GM23338 (cell line): ENCODE results near the gene MYNN. TPM values are rescaled to one million over a fixed set of nuclear protein-coding genes. Genes with fewer than 3 reads are reported as not detected.

Experiments used
- ATAC-seq: fragments of 200-7000 bp; cut with Tn5 transposase; 3 replicates; pipeline ENCODE4 v1.9.1; 2020
- DNase-seq: peaks from one replicate; pipeline ENCODE4 v3.0.0-alpha.2; 2015; ENCODE audit warnings: low spot score
- H2AFZ ChIP-seq: fragments of 200-600 bp; sonication (generic); 2 replicates; pipeline ENCODE4 v1.8.0; 2016; ENCODE audit warnings: antibody characterized with exemption, mild to moderate bottlenecking, moderate library complexity
- H3F3A ChIP-seq: fragments of 200-600 bp; sonication (generic); replicated peaks from 2 replicates; pipeline ENCODE4 v1.8.0; 2017; ENCODE audit warnings: antibody characterized with exemption, mixed run types, low read depth
- H3K27ac ChIP-seq: fragments of 200-600 bp; sonication (generic); 2 replicates; pipeline ENCODE4 v1.6.1; 2016; ENCODE audit warnings: low read depth
- H3K27me3 ChIP-seq: fragments of 200-600 bp; sonication (generic); 2 replicates; pipeline ENCODE4 v1.8.0; 2016; ENCODE audit warnings: mild to moderate bottlenecking, mixed run types, moderate library complexity; ENCODE audit not compliant: insufficient read depth
- H3K36me3 ChIP-seq: fragments of 200-600 bp; sonication (generic); 2 replicates; pipeline ENCODE4 v1.8.0; 2016; ENCODE audit warnings: mild to moderate bottlenecking; ENCODE audit not compliant: insufficient read depth
- H3K4me1 ChIP-seq: fragments of 200-600 bp; sonication (generic); 2 replicates; pipeline ENCODE4 v1.8.0; 2016; ENCODE audit warnings: mild to moderate bottlenecking, moderate library complexity; ENCODE audit not compliant: insufficient read depth
- H3K4me2 ChIP-seq: fragments of 200-600 bp; sonication (generic); 2 replicates; pipeline ENCODE4 v1.7.1; 2017; ENCODE audit warnings: mixed run types
- H3K4me3 ChIP-seq: fragments of 200-600 bp; sonication (generic); 2 replicates; pipeline ENCODE4 v1.6.1; 2016; ENCODE audit warnings: mixed run types
- H3K79me2 ChIP-seq: fragments of 200-600 bp; sonication (generic); replicated peaks from 2 replicates; pipeline ENCODE4 v1.8.0; 2017; ENCODE audit warnings: mild to moderate bottlenecking; ENCODE audit not compliant: insufficient read depth
- H3K9me2 ChIP-seq: fragments of 200-600 bp; sonication (generic); 2 replicates; pipeline ENCODE4 v1.8.0; 2017; ENCODE audit not compliant: insufficient read depth
- H4K20me1 ChIP-seq: fragments of 200-600 bp; sonication (generic); replicated peaks from 2 replicates; pipeline ENCODE4 v1.8.0; 2017; ENCODE audit warnings: mild to moderate bottlenecking; ENCODE audit not compliant: insufficient read depth
- H3K27ac Mint-ChIP-seq: 2 replicates; pipeline ENCODE4 v1.8.0; 2020; ENCODE audit warnings: inconsistent platforms, mild to moderate bottlenecking, moderate library complexity, mixed read lengths
- H3K27me3 Mint-ChIP-seq: 3 replicates; pipeline ENCODE4 v1.8.0; 2022; ENCODE audit warnings: low read depth, mild to moderate bottlenecking, moderate library complexity, mixed read lengths, inconsistent platforms; ENCODE audit not compliant: insufficient read depth, poor library complexity
- H3K36me3 Mint-ChIP-seq: 3 replicates; pipeline ENCODE4 v1.8.0; 2021; ENCODE audit warnings: low read depth, mild to moderate bottlenecking, inconsistent platforms, moderate library complexity, mixed read lengths
- H3K4me1 Mint-ChIP-seq: 3 replicates; pipeline ENCODE4 v1.8.0; 2020; ENCODE audit warnings: mild to moderate bottlenecking, inconsistent platforms, mixed read lengths
- H3K4me3 Mint-ChIP-seq: 3 replicates; pipeline ENCODE4 v1.8.0; 2021; ENCODE audit warnings: moderate library complexity, mild to moderate bottlenecking, inconsistent platforms, mixed read lengths
- H3K9me3 Mint-ChIP-seq: 3 replicates; pipeline ENCODE4 v1.8.0; 2020; ENCODE audit warnings: moderate library complexity, mild to moderate bottlenecking, inconsistent platforms, mixed read lengths
- NANOG ChIP-seq: IDR thresholded peaks from 2 replicates; pipeline ENCODE4 v1.6.1; 2016; ENCODE audit warnings: antibody characterized with exemption, borderline replicate concordance
- POLR2AphosphoS5 ChIP-seq: IDR thresholded peaks from 2 replicates; pipeline ENCODE4 v1.6.1; 2016; ENCODE audit warnings: antibody characterized with exemption, low read depth
- REST ChIP-seq: IDR thresholded peaks from one replicate; pipeline ENCODE4 v1.6.1; 2018; ENCODE audit warnings: antibody characterized with exemption; ENCODE audit not compliant: unreplicated experiment
- ZNF462 ChIP-seq: fragments of 250-450 bp; sonication (Bioruptor Pico); IDR thresholded peaks from 2 replicates; pipeline ENCODE4 v1.5.0; 2020; ENCODE audit warnings: mild to moderate bottlenecking, moderate library complexity
- polyA plus RNA-seq: library from polyadenylated mRNA; unstranded; fragments of >200 nt; fragmentation: Nextera tagmentation; extraction: Ambion mirVana; gene quantifications from 2 replicates; pipeline ENCODE4 v1.2.1, GENCODE V29; 2016
- total RNA-seq: library from RNA; depleted of rRNA; stranded (reverse); fragments of >200 nt; shearing (Covaris generic); gene quantifications from 2 replicates; pipeline ENCODE4 v1.2.3, GENCODE V29; 2014

The MYNN gene
- total and polyA plus RNA-seq, 2 experiments from 2014 or later: 14.2 to 19.4 TPM

DNA sequence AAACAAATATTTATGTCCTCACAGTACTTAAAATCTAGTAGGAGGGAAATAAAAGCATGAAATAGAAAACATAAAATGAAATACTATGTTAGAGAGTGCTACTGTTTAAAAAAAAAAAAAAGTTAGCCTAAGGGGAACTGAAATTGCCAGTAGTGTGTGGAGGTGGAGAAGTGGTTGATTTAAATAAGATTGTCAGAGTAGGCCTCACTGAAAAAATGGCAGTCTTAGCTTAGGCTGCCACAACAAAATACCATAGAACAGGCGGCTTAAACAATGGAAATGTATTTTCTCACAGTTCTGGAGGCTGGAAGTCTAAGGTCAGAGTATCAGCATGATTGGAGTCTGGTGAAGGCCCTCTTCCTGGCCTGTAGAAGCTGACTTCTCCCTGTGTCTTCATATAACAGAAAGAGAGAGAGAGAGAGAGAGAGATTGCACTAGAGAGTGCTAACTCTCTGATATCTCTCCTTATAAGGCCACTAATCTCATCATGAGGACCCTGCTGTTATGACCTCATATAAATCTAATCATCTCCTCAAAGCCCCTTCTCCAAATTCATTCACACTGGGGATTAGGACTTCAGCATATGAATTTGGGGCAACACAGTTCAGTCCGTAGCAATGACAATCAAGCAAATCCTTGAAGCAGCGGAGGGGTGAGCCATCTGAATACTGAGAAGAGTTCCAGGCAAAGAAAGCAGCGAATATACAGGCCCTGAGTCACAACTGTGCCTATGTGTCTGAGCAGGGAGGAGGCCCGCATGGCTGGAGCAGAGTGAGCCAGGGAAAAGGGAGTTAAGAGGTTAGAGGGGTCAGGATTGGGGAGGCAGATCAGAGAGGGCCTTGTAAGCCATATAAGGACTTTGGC lies 63.1 kb downstream of the MYNN start:
- peak overlapping the region; percentile 90 for H2AFZ ChIP-seq

More for the DNA sequence above, 63.1 kb downstream of the MYNN start:
- Mint-ChIP-seq H3K4me3 (no peak overlapping the region), H3K4me1 (peaks cover 8% of the 10 kb centered on the region), H3K9me3 (no peaks in the 10 kb centered on the region), H3K27me3 (no peaks in the 10 kb centered on the region), H3K36me3 (no peaks in the 10 kb centered on the region), H3K27ac (peak overlapping the region; percentile 16; the same call in 1 of the 2 replicates)
- Histone ChIP-seq H3K9me2 (no peaks in the 10 kb centered on the region), H3K36me3 (no peaks in the 10 kb centered on the region), H3K4me3 (no peak overlapping the region), H3K4me2 (no peak overlapping the region), H3K79me2 (no peaks in the 10 kb centered on the region), H3K27ac (no peak overlapping the region; the same call in 1 of the 2 replicates), H3F3A (no peaks in the 10 kb centered on the region), H3K27me3 (no peaks in the 10 kb centered on the region), H3K4me1 (peaks cover 7% of the 10 kb centered on the region; the same call in 1 of the 2 replicates), H4K20me1 (no peaks in the 10 kb centered on the region)
- ATAC-seq: peak; percentile 78
- DNase-seq: no peak
- TF ChIP-seq ZNF462 (CRISPR knock-in tag): no peak
- no peak for TF ChIP-seq POLR2AphosphoS5
- no peak for TF ChIP-seq NANOG
- TF ChIP-seq REST: no peak
